Measurements from ENCODE around the gene C10orf90.

DNA sequence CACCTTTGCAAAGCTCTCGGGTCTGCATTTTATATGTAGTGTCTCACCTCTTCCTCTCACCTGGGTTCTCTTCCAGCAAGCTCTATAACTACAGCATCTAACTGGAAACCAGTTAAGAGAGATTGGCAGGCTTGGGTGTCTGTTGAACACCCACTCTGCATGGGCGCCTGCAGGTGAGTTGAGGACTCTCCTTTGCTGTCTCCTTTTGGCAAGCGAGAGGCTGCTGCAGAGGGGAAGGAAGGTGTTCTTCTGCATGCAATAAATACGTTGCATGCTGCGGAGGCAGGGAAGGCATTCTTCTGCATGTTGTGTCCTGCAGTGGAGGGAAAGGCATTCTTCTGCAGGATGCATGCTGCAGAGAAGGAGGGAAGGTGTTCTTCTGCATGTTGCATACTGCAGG lies 200.8 kb downstream of the C10orf90 start:
- TF ChIP-seq, protein P1, sequence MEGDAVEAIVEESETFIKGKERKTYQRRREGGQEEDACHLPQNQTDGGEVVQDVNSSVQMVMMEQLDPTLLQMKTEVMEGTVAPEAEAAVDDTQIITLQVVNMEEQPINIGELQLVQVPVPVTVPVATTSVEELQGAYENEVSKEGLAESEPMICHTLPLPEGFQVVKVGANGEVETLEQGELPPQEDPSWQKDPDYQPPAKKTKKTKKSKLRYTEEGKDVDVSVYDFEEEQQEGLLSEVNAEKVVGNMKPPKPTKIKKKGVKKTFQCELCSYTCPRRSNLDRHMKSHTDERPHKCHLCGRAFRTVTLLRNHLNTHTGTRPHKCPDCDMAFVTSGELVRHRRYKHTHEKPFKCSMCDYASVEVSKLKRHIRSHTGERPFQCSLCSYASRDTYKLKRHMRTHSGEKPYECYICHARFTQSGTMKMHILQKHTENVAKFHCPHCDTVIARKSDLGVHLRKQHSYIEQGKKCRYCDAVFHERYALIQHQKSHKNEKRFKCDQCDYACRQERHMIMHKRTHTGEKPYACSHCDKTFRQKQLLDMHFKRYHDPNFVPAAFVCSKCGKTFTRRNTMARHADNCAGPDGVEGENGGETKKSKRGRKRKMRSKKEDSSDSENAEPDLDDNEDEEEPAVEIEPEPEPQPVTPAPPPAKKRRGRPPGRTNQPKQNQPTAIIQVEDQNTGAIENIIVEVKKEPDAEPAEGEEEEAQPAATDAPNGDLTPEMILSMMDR (IDR thresholded peaks at IDR 0.05), result no peak
- TF ChIP-seq POLR2A (IDR thresholded peaks at IDR 0.05), result no peak
